Upper lobe of left lung (tissue), 4 donors: ENCODE results near the gene IGSF8.

Source experiments
- CTCF ChIP-seq, 6 experiments: fragments of 450-650 bp in 4 of 6; fragments of 200-600 bp in 2 of 6; sonication (generic) in 2 of 6; IDR thresholded peaks; one replicate each; pipeline ENCODE4 v1.5.1; 2016 to 2019; ENCODE audit warnings: antibody characterized with exemption in 6 of 6
- EP300 ChIP-seq, 4 donors: sonication (generic); formaldehyde crosslinking; IDR thresholded peaks; one replicate each; pipeline ENCODE4 v1.5.1; 2017; ENCODE audit warnings: antibody characterized with exemption in 4 of 4, control low read depth in 2 of 4
- POLR2A ChIP-seq, 4 donors: fragments of 450-650 bp; IDR thresholded peaks; one replicate each; pipeline ENCODE4 v1.5.1; 2016 to 2017; ENCODE audit warnings: antibody characterized with exemption in 4 of 4, mild to moderate bottlenecking in 2 of 4
- POLR2AphosphoS5 ChIP-seq, 2 donors: sonication (generic); formaldehyde crosslinking; IDR thresholded peaks; one replicate each; pipeline ENCODE4 v1.5.1; 2017; ENCODE audit warnings: antibody characterized with exemption in 2 of 2

DNA sequence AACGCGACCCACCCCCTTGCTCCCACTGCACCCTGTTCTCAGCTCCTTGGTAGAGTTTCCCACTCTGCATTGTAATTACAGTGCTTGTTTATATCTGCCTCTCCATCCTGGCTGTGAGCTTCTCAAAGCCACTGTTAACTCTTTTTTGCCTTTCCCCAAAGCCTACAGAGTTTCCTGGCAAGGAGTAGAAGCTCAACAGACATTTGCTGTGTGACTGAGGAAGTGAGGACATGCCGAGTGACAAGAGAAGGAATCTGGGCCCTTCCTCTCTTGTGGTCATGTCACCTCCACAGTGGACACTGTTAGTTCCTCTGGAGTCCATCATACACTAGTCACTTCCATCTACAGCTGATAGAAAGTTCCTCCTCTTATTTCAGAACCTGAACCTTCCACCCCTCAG, 6.1 kb upstream of the IGSF8 start:
- TF ChIP-seq POLR2A (IDR thresholded peaks at IDR 0.05) (no peak), EP300 (IDR thresholded peaks at IDR 0.05) (no peak), CTCF (IDR thresholded peaks at IDR 0.05) (no peak), POLR2AphosphoS5 (IDR thresholded peaks at IDR 0.05) (no peak)
